Endothelial cell of umbilical vein (primary cell): ENCODE results near the gene PRPF40A. TPM values are rescaled to one million over a fixed set of nuclear protein-coding genes. Genes with fewer than 3 reads are reported as not detected.

Source experiments
- BruUV-seq: library from RNA; stranded (reverse); fragments of 400-500 nt; replicated peaks from 2 replicates; lab custom pipeline; 2021; lab: Mats Ljungman, UMichigan
- CTCF ChIA-PET: fragments of 300-600, 350-600 bp; sonication (Branson Sonifier 250); formaldehyde crosslinking; loops from one replicate; lab custom pipeline; 2021; ENCODE audit warnings: antibody characterized with exemption, inconsistent platforms; lab: Charles Lee
- POLR2A ChIA-PET: fragments of 300-600, 350-600 bp; sonication (Branson Sonifier 250); formaldehyde crosslinking; loops from one replicate; lab custom pipeline; 2021; ENCODE audit warnings: antibody characterized with exemption, inconsistent platforms; lab: Charles Lee
- DNase-seq: peaks from one replicate; pipeline ENCODE4 v3.0.0-alpha.2; 2011; ENCODE audit warnings: low read depth, low spot score
- FAIRE-seq: peaks from 2 replicates; lab custom pipeline; 2011; peaks lifted over from hg19 to GRCh38; lab: Jason Lieb, UNC
- H2AFZ ChIP-seq: 2 replicates; pipeline ENCODE4 v1.6.0; 2012; ENCODE audit warnings: low read depth, low read length, control low read depth, inconsistent platforms
- H3K27ac ChIP-seq: 2 replicates; pipeline ENCODE4 v1.5.1; 2011; ENCODE audit warnings: low read depth, mild to moderate bottlenecking, control low read depth, low read length, moderate library complexity; ENCODE audit not compliant: insufficient read depth
- H3K27me3 ChIP-seq, 2 experiments: 2 replicates each; pipeline versions ENCODE4 v1.6.0 to v1.6.1; 2011; ENCODE audit warnings: low read length in 2 of 2, mixed read lengths in 1 of 2; ENCODE audit not compliant: control insufficient read depth in 2 of 2, insufficient read depth in 2 of 2
- H3K36me3 ChIP-seq, 2 experiments: 2 replicates in 1 of 2; 3 replicates in 1 of 2; pipeline ENCODE4 v1.5.1; 2011; ENCODE audit warnings: low read length in 2 of 2, mild to moderate bottlenecking in 1 of 2, moderate library complexity in 1 of 2; ENCODE audit not compliant: control insufficient read depth in 2 of 2, insufficient read depth in 2 of 2; ENCODE audit errors: extremely low read depth in 1 of 2
- H3K4me1 ChIP-seq: 3 replicates; pipeline ENCODE4 v1.5.1; 2011; ENCODE audit warnings: mild to moderate bottlenecking, low read length; ENCODE audit not compliant: control insufficient read depth, insufficient read depth; ENCODE audit errors: extremely low read depth
- H3K4me2 ChIP-seq: 2 replicates; pipeline ENCODE4 v1.6.1; 2011; ENCODE audit warnings: low read length, control low read depth, mixed read lengths; ENCODE audit not compliant: insufficient read depth
- H3K4me3 ChIP-seq, 3 experiments: fragments of 200-600 bp in 1 of 3; sonication (generic), shearing (Covaris generic) in 1 of 3; replicated peaks in 1 of 3; 2 replicates each; pipeline ENCODE4 v1.5.1; 2011 to 2016; ENCODE audit warnings: control low read depth in 3 of 3, low read length in 3 of 3, mild to moderate bottlenecking in 2 of 3, inconsistent platforms in 1 of 3, low read depth in 1 of 3, moderate library complexity in 1 of 3; ENCODE audit not compliant: insufficient read depth in 1 of 3
- H3K79me2 ChIP-seq: 2 replicates; pipeline ENCODE4 v1.6.0; 2012; ENCODE audit warnings: low read length, inconsistent platforms; ENCODE audit not compliant: control insufficient read depth, insufficient read depth
- H3K9ac ChIP-seq: replicated peaks from 2 replicates; pipeline ENCODE3; 2011; ENCODE audit warnings: low read length, control low read depth; ENCODE audit not compliant: insufficient read depth; ENCODE audit errors: extremely low read depth
- H3K9me1 ChIP-seq: replicated peaks from 3 replicates; pipeline ENCODE4 v1.6.0; 2011; ENCODE audit warnings: mild to moderate bottlenecking, low read length; ENCODE audit not compliant: control insufficient read depth, insufficient read depth; ENCODE audit errors: extremely low read depth
- H3K9me3 ChIP-seq: replicated peaks from 2 replicates; pipeline ENCODE4 v1.5.1; 2012; ENCODE audit warnings: low read length, inconsistent platforms; ENCODE audit not compliant: control insufficient read depth, insufficient read depth
- H4K20me1 ChIP-seq: replicated peaks from 2 replicates; pipeline ENCODE3; 2011; ENCODE audit warnings: mild to moderate bottlenecking, low read length; ENCODE audit not compliant: control insufficient read depth, insufficient read depth; ENCODE audit errors: extremely low read depth
- EZH2 ChIP-seq: IDR thresholded peaks from 2 replicates; pipeline ENCODE4 v1.6.1; 2012; ENCODE audit warnings: borderline replicate concordance, low read depth, mild to moderate bottlenecking, moderate library complexity, low read length, inconsistent platforms; ENCODE audit not compliant: severe bottlenecking
- FOS ChIP-seq: IDR thresholded peaks from 2 replicates; pipeline ENCODE4 v1.6.1; 2011; ENCODE audit warnings: mild to moderate bottlenecking, low read length, moderate library complexity, borderline replicate concordance; ENCODE audit not compliant: insufficient read depth
- GATA2 ChIP-seq: IDR thresholded peaks from 2 replicates; pipeline ENCODE4 v1.7.0; 2011; ENCODE audit warnings: low read depth, mild to moderate bottlenecking, moderate library complexity, mixed read lengths, low read length; ENCODE audit not compliant: insufficient read length, insufficient read depth
- JUN ChIP-seq: IDR thresholded peaks from 2 replicates; pipeline ENCODE4 v1.6.1; 2011; ENCODE audit warnings: borderline replicate concordance, low read depth; ENCODE audit not compliant: insufficient read length, insufficient read depth
- MYC ChIP-seq: IDR thresholded peaks from one replicate; pipeline ENCODE4 v1.6.1; 2011; ENCODE audit warnings: mild to moderate bottlenecking, low read depth, low read length
- POLR2A ChIP-seq: IDR thresholded peaks from 2 replicates; pipeline ENCODE4 v1.6.1; 2012; ENCODE audit warnings: low read depth, mild to moderate bottlenecking, control low read depth, low read length
- POLR2AphosphoS5 ChIP-seq: IDR thresholded peaks from 2 replicates; pipeline ENCODE4 v1.6.1; 2012; ENCODE audit warnings: low read depth, mild to moderate bottlenecking, control low read depth, low read length, moderate library complexity; ENCODE audit not compliant: insufficient read depth
- dilution Hi-C: fragments of 300-500 bp; cut with MboI; formaldehyde crosslinking; loops from one replicate; pipeline ENCODE4 v1.15.0; 2019; ENCODE audit warnings: low sequenced_read_pairs; ENCODE audit not compliant: extremely low pct_ligation_motif_present
- intact Hi-C: fragments of 100-400 bp; cut with micrococcal nuclease; formaldehyde crosslinking; loops from one replicate; pipeline ENCODE4 v1.10.0; 2022
- polyA plus RNA-seq, 4 experiments: library from polyadenylated mRNA; depleted of rRNA in 3 of 4; stranded (reverse) in 3 of 4; unstranded in 1 of 4; fragments of >200 nt; gene quantifications; 2 replicates each; pipeline versions ENCODE4 v1.2.1 to v1.2.3, GENCODE V29; 2011 to 2012; ENCODE audit warnings: missing spikeins in 1 of 4
- total RNA-seq: library from RNA; stranded (reverse); gene quantifications from 2 replicates; pipeline ENCODE4 v1.2.3, GENCODE V29; 2021
- TF ChIP-seq, protein P1 (sequence below), 2 donors: IDR thresholded peaks; 1 replicate in 1 of 2; 2 replicates in 1 of 2; pipeline ENCODE4 v1.5.1; 2011; ENCODE audit warnings: low read length in 2 of 2, mild to moderate bottlenecking in 2 of 2, moderate library complexity in 2 of 2, control low read depth in 1 of 2, inconsistent platforms in 1 of 2, low read depth in 1 of 2; ENCODE audit not compliant: insufficient read depth in 1 of 2; ENCODE audit errors: extremely low read depth in 1 of 2
- TF ChIP-seq, protein P2 (sequence below): IDR thresholded peaks from 2 replicates; pipeline ENCODE4 v1.6.1; 2011; ENCODE audit not compliant: insufficient read depth, insufficient read length

Gene PRPF40A
- total and polyA plus RNA-seq, 2 donors (not counting 3 experiments of a cell fraction or from before 2014, with no cell fraction given): 58.2 to 123 TPM

DNA sequence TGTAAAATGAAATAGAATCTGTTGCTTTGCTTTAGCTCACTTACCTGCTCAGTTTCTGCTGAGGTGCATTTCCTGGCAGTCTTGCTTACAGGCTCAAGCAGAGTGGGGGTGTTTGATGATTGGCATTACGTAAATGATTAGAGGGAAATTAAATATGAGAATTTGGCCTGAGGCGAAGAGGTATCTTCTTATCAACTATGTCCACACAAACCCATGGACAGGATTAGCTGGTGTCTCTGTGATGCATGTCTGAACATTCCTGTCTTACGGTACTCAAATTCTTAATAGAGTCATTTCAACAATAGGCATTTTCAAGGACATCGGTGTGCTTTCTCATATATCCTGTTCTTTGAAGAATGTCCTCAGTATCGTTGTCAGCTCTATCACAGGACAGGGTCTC, 102.1 kb downstream of the PRPF40A start:
- TF ChIP-seq GATA2 (no peak), FOS (no peak), POLR2AphosphoS5 (no peak), JUN (no peak), MYC (no peak), EZH2 (no peak), POLR2A (no peak)
- TF ChIP-seq, protein P1, sequence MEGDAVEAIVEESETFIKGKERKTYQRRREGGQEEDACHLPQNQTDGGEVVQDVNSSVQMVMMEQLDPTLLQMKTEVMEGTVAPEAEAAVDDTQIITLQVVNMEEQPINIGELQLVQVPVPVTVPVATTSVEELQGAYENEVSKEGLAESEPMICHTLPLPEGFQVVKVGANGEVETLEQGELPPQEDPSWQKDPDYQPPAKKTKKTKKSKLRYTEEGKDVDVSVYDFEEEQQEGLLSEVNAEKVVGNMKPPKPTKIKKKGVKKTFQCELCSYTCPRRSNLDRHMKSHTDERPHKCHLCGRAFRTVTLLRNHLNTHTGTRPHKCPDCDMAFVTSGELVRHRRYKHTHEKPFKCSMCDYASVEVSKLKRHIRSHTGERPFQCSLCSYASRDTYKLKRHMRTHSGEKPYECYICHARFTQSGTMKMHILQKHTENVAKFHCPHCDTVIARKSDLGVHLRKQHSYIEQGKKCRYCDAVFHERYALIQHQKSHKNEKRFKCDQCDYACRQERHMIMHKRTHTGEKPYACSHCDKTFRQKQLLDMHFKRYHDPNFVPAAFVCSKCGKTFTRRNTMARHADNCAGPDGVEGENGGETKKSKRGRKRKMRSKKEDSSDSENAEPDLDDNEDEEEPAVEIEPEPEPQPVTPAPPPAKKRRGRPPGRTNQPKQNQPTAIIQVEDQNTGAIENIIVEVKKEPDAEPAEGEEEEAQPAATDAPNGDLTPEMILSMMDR (IDR thresholded peaks at IDR 0.05; ENCODE audit: extremely low read depth in 1 of 2, insufficient read depth in 1 of 2, low read depth in 1 of 2, low read length in 2 of 2): no peak
- TF ChIP-seq, protein P2, sequence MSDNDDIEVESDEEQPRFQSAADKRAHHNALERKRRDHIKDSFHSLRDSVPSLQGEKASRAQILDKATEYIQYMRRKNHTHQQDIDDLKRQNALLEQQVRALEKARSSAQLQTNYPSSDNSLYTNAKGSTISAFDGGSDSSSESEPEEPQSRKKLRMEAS: no peak
- Histone ChIP-seq H3K4me1 (peaks cover 15% of the 10 kb centered on the region), H3K4me3 (no peak overlapping the region), H3K79me2 (no peaks in the 10 kb centered on the region), H3K4me2 (no peak overlapping the region), H3K36me3 (peaks cover 3 to 9% of the 10 kb centered on the region in 2 experiments), H3K9ac (no peak overlapping the region), H3K9me1 (no peaks in the 10 kb centered on the region), H2AFZ (no peak overlapping the region), H3K9me3 (no peaks in the 10 kb centered on the region), H3K27ac (no peak overlapping the region), H3K27me3 (no peaks in the 10 kb centered on the region), H4K20me1 (no peaks in the 10 kb centered on the region)
- intact Hi-C loops (no loop called here), dilution Hi-C loops (no loop called here)
- POLR2A ChIA-PET: interaction anchor here (0.7 kb wide), 1 partner anchor 9 kb away, joined by 7 read pairs; no protein-coding TSS in a partner anchor
- DNase-seq (no peak), FAIRE-seq (no peak)
- BruUV-seq: no TSS peak
- CTCF ChIA-PET: interaction anchor here (0.9 to 1.9 kb wide), 6 partner anchors 9 to 439 kb away, joined by 3 to 5 read pairs (median 3); partner anchors contain the start of gene STAM2
